Testis (tissue), 3 donors: Measurements from ENCODE around the gene CAPG. TPM values are rescaled to one million over a fixed set of nuclear protein-coding genes. Genes with fewer than 3 reads are reported as not detected.

Experiments
- DNase-seq: peaks from one replicate; pipeline ENCODE4 v3.0.0-alpha.2; 2019
- H3K27ac ChIP-seq, 2 donors: fragments of 200-600 bp; sonication (generic); one replicate each; pipeline ENCODE4 v1.5.1; 2019
- H3K27me3 ChIP-seq: fragments of 200-600 bp; sonication (generic); one replicate; pipeline ENCODE4 v1.5.1; 2019
- H3K36me3 ChIP-seq: fragments of 200-600 bp; sonication (generic); one replicate; pipeline ENCODE4 v1.5.1; 2017; ENCODE audit warnings: low read depth; ENCODE audit errors: missing control alignments
- H3K4me1 ChIP-seq: fragments of 200-600 bp; sonication (generic); one replicate; pipeline ENCODE4 v1.5.1; 2019
- H3K4me3 ChIP-seq, 2 donors: fragments of 200-600 bp; sonication (generic); one replicate each; pipeline ENCODE4 v1.5.1; 2017 to 2019
- H3K9me3 ChIP-seq: fragments of 200-600 bp; sonication (generic); one replicate; pipeline ENCODE4 v1.5.1; 2017
- POLR2A ChIP-seq: fragments of 450-650 bp; IDR thresholded peaks from one replicate; pipeline ENCODE4 v1.6.1; 2017; ENCODE audit warnings: antibody characterized with exemption, mild to moderate bottlenecking, moderate library complexity
- WGBS, 2 donors: methylation state at CpG; one replicate each; pipeline ENCODE4 v1.1.5; 2018; 5-methylcytosine and 5-hydroxymethylcytosine counted together
- intact Hi-C: fragments of 100-400 bp; cut with DNase I; formaldehyde crosslinking; loops from one replicate; pipeline ENCODE4 v1.15.1; 2023; ENCODE audit warnings: low total_unique reads
- polyA plus RNA-seq: library from polyadenylated mRNA; stranded (reverse); fragments of 350-450 nt; fragmentation: Illumina TruSeq; extraction: RNeasy Lipid Tissue Mini Kit (QIAGEN cat#74804); gene quantifications from one replicate; pipeline ENCODE4 v1.2.3, GENCODE V29; 2014; ENCODE audit warnings: low read depth, low replicate concordance; ENCODE audit not compliant: insufficient read depth
- total RNA-seq, 2 donors: library from RNA; depleted of rRNA; stranded (reverse); fragments of >200 nt; gene quantifications; one replicate each; pipeline ENCODE4 v1.2.3, GENCODE V29; 2016
- TF ChIP-seq, protein P1 (sequence below), 3 experiments: fragments of 450-650 bp in 2 of 3; fragments of 200-600 bp in 1 of 3; sonication (generic) in 1 of 3; IDR thresholded peaks; one replicate each; pipeline ENCODE4 v1.5.1; 2016 to 2019; ENCODE audit warnings: antibody characterized with exemption in 3 of 3, mild to moderate bottlenecking in 2 of 3, moderate library complexity in 1 of 3

CAPG gene
- total and polyA plus RNA-seq, 3 donors from 2014 or later = 17.7 to 74.5 (median 29.4) TPM

GRCh38 chr2:85436836-85437487, 26.8 kb upstream of the CAPG start:
- DNase-seq = no peak
- H3K36me3 ChIP-seq = no peaks in the 10 kb centered on the region
- WGBS, 2 donors = 16 to 30% methylated on average over 10 of the region's 10 CpGs
- peak overlapping the region in 1 of 2 donors; percentile 57 for H3K4me3 ChIP-seq
- TF ChIP-seq, protein P1, sequence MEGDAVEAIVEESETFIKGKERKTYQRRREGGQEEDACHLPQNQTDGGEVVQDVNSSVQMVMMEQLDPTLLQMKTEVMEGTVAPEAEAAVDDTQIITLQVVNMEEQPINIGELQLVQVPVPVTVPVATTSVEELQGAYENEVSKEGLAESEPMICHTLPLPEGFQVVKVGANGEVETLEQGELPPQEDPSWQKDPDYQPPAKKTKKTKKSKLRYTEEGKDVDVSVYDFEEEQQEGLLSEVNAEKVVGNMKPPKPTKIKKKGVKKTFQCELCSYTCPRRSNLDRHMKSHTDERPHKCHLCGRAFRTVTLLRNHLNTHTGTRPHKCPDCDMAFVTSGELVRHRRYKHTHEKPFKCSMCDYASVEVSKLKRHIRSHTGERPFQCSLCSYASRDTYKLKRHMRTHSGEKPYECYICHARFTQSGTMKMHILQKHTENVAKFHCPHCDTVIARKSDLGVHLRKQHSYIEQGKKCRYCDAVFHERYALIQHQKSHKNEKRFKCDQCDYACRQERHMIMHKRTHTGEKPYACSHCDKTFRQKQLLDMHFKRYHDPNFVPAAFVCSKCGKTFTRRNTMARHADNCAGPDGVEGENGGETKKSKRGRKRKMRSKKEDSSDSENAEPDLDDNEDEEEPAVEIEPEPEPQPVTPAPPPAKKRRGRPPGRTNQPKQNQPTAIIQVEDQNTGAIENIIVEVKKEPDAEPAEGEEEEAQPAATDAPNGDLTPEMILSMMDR (IDR thresholded peaks at IDR 0.05) = no peak
- no peak for TF ChIP-seq POLR2A
- peaks cover 40% of the 10 kb centered on the region for H3K4me1 ChIP-seq
- no peaks in the 10 kb centered on the region for H3K27me3 ChIP-seq
- no peaks in the 10 kb centered on the region for H3K9me3 ChIP-seq
- peak overlapping the region; percentile 95 to 96 for H3K27ac ChIP-seq
- intact Hi-C loops = loop anchor here (5.0 kb wide), 1 partner anchor 100 kb away; the partner anchor contains the start of gene MAT2A

- TF ChIP-seq, protein P1 (IDR thresholded peaks at IDR 0.05) = no peak
- TF ChIP-seq POLR2A = no peak
- no peak for DNase-seq
- no peak overlapping the region for H3K4me3 ChIP-seq
- no peaks in the 10 kb centered on the region for H3K27me3 ChIP-seq
- no peaks in the 10 kb centered on the region for H3K36me3 ChIP-seq
- intact Hi-C loops = loop anchor here (5.0 kb wide), 1 partner anchor 101 kb away; the partner anchor contains the start of gene MAT2A
- WGBS, 2 donors = 90 to 91% methylated on average over 12 to 16 of the region's 16 CpGs
- H3K27ac ChIP-seq = peak overlapping the region; percentile 95 to 96
- H3K9me3 ChIP-seq = no peaks in the 10 kb centered on the region
- peaks cover 40% of the 10 kb centered on the region for H3K4me1 ChIP-seq
Measured at GRCh38 chr2:85435981-85436835, 26.0 kb upstream of the CAPG start.

DNA sequence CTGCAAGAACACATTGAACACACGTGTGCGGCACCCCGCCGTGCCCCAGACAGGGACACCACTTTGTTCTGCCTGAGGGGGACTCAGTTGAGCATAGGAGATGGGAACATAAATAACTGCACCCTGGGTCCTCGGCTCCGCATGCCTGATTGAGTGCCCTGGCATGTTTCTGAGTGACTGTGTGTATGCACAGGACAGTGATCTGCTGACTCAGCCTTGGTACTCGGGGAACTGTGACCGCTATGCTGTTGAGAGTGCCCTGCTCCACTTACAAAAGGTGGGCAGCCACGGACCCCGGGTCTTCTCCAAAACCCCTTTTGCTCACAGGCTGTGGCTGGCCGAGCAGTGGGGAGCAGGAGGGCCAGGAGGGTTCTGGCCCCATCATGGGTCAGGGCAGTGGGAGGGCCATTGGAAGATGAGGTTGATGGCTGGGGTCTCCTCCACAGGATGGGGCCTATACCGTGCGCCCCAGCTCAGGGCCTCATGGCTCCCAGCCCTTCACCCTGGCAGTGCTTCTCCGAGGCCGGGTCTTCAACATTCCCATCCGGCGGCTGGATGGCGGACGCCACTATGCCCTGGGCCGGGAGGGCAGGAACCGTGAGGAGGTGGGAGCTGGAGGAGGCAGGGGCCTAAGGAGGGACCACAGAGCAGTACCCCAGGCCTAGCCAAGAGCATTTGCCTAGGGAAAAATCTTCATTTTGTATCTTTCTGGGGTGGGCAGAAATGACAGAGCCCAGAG, 25.2 kb upstream of the CAPG start:
- Histone ChIP-seq H3K4me1 (peaks cover 40% of the 10 kb centered on the region), H3K9me3 (no peaks in the 10 kb centered on the region), H3K4me3 (no peak overlapping the region), H3K36me3 (no peaks in the 10 kb centered on the region), H3K27ac (peak overlapping the region in 1 of 2 donors; percentile 39), H3K27me3 (no peaks in the 10 kb centered on the region)
- DNase-seq = no peak
- WGBS, 2 donors = 89 to 94% methylated on average over 10 to 21 of the region's 21 CpGs
- no peak for TF ChIP-seq POLR2A
- TF ChIP-seq, protein P1 (IDR thresholded peaks at IDR 0.05) = no peak
- intact Hi-C loops = loop anchor here (5.0 kb wide), 1 partner anchor 102 kb away; the partner anchor contains the start of gene MAT2A

DNA sequence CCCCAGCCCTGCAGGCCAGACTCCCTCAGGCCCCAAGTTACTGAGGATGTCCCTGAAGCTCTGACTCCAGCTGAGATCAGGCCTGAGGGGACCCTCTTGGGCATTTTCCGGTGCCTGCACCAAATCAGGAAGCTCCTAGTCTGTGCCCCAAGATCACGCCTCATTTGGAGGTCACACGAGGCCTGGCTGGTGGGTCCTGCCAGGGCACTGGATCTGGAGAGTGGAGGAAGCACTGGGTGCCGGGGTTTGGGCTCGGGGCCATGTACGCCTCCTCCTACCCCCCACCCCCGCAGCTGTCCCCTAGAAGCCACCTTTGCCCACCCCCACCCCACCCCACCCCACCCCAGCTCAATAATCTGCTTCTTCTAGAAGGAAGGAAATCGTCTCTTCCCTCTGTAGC, 24.5 kb upstream of the CAPG start:
- 85 to 100% methylated on average over 6 to 8 of the region's 8 CpGs for WGBS, 2 donors
- no peaks in the 10 kb centered on the region for H3K9me3 ChIP-seq
- no peaks in the 10 kb centered on the region for H3K27me3 ChIP-seq
- peaks cover 40% of the 10 kb centered on the region for H3K4me1 ChIP-seq
- DNase-seq = no peak
- TF ChIP-seq, protein P1 (IDR thresholded peaks at IDR 0.05) = no peak
- no peak for TF ChIP-seq POLR2A
- intact Hi-C loops = loop anchor here (5.0 kb wide), 2 partner anchors 103 to 118 kb away; partner anchors contain the start of gene MAT2A
- H3K36me3 ChIP-seq = no peaks in the 10 kb centered on the region
- peak overlapping the region in 1 of 2 donors; percentile 76 for H3K27ac ChIP-seq
- no peak overlapping the region for H3K4me3 ChIP-seq
